Stimulated activated CD8-positive, alpha-beta memory T cell treated with anti-CD3 and anti-CD28 coated beads, Interleukin-7, amount 100 ng/mL, for 1 hour (primary cell): ENCODE data around the gene ZCCHC8.
A peak's percentile ranks its signal among the peaks of the same experiment; 100 is the strongest.
"Not testable (repeated sequence)": the region's sequence is repeated elsewhere in the genome, so short reads cannot be mapped to it uniquely, and the experiment has no call there.

ENCODE experiments used
- DNase-seq, 2 donors: peaks; one replicate each; pipeline ENCODE4 v3.0.0-alpha.2; 2020; ENCODE audit warnings: low read depth in 2 of 2

ZCCHC8 gene

GRCh38 chr12:122500685-122501488, at the start of gene ZCCHC8:
Gene ZCCHC8, minus strand, starts transcription at chr12:122500932. Its CDS starts 92 bp downstream, at chr12:122500840.
- peak; percentile 91 to 94 for DNase-seq

GRCh38 chr12:122547330-122547729, 46.6 kb upstream of the ZCCHC8 start:
- DNase-seq, result no peak

DNA sequence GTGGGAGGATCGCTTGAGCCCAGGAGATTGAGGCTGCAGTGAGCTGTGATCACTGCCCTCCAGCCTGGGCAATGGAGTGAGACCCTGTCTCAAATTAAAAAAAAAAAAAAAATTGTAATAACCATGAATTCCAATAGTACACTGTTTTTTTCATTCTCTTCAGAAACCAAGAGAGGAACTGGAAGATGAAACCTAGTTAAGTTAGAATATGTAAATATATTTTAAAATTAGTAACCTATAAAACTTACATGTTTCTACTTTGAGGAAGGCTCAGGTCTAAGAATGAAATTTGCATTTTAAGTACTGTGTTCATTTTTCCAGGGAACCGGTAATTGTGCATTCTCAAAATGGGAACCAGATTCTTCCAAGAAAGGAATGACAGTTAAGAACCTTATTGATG, 45.1 kb upstream of the ZCCHC8 start:
- DNase-seq, result no peak

- DNase-seq, result no peak
Observed at GRCh38 chr12:122544537-122544936, 43.8 kb upstream of the ZCCHC8 start.

GRCh38 chr12:122538496-122538895, 37.8 kb upstream of the ZCCHC8 start:
- DNase-seq, result no peak

DNA sequence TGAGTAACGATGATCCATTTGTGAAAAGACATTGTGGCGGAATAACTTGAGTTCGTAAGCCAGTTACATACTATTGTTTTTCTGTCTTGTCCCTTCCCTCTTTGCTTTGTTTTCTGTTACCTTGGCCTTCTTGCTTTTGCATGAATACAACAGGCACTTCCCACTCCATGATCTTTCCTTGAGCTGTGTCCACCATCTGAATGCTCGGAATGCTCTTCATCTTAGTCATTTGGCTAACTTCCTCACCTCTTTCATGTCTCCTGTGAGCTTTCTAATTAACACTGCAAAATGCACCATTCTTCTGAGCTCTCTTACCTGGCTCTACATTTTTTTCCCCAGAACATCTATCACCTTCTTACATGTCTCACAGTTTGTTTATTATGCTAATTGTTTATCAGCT, 36.3 kb upstream of the ZCCHC8 start:
- no peak for DNase-seq

DNA sequence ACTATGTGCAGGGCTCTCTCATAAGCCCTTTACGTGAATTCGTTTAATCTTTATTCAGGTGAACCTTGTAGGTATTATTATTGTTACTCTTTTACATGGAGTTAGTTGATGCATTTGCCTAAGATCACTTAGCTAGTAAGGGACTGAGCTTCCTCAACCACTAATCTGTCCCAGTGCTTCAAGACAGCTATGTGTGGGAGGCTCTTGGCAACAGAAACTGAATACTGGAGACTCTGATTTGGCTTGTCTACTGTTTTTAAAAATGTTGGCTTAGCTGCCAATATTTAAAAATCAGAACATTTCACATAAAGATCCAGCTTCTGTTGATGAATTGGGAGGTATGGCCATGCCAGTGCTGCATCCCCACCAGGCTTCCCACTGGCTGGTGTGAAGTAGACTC, 33.1 kb upstream of the ZCCHC8 start:
- DNase-seq, result no peak

GRCh38 chr12:122528992-122529391, 28.3 kb upstream of the ZCCHC8 start:
- DNase-seq, result no peak

DNA sequence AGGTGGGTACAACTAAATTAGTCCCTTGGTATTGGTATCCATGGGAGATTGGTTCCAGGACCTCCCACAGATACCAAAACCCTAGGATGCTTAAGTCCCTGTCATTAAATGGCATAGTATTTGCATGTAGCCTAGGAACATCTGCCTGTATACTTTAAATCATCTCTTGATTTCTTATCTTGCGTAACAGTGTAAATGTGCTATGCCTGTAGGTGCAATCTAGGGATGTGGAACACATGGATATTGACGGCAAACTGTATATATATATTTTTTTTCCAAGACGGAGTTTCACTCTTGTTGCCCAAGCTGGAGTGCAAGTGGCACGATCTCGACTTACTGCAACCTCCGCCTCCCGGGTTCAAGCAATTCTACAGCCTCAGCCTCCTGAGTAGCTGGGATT, 27.9 kb upstream of the ZCCHC8 start:
- no peak for DNase-seq

DNA sequence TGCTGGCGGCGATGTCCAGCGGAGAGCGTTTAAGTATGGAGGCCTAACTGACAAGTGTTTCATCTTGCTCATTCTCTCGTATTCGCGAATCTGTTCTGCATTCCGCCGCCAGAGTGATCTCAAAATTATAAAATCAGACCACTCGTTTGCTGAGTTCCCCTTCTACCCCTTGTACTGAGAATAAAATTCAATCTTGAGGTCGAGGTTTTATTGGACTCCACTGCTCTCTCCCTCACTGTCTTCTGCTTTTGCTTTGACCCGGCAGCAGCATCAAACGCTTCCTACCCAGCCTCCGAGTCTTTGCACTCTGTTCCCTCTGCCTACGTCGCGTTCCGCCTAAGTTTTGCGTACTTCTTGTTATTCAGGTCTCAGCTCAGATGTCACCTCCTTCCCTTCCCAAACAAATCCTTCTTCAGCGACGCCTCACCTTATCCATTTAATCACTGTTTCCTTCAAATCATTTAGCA, 26.8 kb upstream of the ZCCHC8 start:
- DNase-seq, result no peak

DNA sequence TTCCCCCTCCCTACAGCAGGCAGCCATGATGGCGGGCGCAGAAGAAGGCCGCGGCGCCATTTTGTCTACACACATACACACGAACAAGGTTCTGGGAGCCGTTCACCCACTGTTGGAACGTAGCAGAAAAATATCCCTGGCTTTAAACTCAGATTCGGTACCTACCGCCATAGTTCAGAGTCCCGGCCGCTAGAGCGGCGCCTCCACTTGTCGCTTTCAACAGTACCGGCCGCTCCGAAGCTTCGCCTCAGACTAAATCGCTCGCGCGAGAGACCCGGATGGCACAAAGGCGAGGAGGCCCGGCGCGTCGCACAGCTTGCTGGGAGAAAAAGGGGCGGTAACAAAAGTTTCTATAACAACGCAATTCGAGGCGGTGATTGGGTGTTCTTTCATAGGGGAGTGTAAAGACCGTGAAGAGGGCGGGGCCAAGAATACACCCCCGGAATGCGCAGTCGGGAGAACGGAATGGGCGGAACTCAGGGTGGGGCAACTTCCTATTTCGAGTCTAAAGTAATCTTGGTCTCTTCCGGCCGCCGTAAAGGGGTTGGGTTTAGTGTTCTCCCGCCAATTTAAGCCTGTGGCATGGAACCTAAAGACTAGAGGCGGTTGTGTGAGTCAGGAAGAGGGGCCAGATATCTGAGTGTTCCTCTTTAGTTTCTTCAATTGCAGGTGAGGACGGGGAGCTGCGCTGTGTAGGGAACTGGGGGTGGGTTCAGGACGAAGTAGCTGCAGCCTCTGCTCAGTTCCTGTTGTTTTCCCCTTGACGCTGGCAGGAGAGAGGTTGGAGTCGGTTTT, 26.1 kb upstream of the ZCCHC8 start, which contains the start of the genes KNTC1 and RSRC2:
Gene KNTC1, plus strand, starts transcription at position 567 of the 795 bp plus-strand sequence. CDS start 2,815 bp downstream, outside the sequence.
Gene RSRC2, minus strand, starts transcription at position 254 of the 795 bp plus-strand sequence. Its CDS starts 83 bp downstream, at position 171.
- DNase-seq, result peak; percentile 92 to 96

DNA sequence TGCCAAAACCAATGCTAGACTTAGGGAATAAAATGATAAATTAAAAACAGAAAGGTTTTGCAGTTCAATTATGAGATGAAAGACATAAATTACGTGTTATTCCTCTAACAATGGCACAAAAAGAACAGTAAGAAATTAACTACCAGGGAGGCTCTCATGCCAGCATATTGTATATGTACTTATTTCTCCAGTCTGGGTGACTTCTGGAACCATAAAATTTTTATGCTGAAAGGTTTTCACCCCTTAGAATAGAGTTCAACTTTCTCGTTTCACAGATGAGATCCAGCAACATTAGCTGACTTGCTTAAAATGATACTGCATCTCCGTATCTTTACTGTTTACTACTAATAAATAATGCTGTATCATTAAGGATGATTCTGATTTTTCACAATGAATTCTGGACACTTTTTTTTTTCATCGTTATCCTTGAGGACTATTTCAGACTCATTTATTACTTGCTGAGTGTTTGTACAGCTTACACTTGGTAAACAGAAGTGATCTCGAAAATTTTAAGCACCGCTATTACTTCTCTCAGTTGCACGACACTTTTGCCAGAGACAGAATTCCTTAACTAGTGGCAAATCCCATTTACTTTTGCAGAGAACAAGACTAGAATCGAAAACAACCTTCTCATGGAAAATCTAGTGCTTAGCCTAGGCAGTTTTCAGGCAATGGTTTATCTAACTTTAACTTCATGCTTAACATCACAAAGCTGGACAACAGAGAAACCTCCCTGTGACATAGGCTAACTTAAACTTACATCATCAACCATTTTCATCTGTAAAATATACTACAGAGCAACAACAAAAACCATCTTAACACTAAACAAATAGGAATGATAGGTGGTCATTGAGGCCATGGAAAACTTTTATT, 23.4 kb upstream of the ZCCHC8 start:
- no peak for DNase-seq

DNA sequence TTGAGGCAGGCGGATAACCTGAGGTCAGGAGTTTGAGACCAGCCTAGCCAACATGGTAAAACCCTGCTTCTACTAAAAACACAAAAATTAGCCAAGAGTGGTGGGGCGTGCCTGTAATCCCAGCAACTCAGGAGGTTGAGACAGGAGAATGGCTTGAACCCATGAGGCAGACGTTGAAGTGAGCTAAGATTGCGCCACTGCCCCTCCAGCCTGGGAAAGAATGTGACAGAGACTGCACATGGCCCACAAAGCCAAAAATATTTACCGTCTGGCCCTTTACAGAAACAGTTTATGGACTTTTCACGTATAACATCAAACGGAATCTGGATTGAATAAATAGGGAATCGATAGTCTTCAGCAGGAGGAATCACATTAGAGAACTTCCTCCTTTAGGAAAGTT, 22.5 kb upstream of the ZCCHC8 start:
- DNase-seq, result no peak

DNA sequence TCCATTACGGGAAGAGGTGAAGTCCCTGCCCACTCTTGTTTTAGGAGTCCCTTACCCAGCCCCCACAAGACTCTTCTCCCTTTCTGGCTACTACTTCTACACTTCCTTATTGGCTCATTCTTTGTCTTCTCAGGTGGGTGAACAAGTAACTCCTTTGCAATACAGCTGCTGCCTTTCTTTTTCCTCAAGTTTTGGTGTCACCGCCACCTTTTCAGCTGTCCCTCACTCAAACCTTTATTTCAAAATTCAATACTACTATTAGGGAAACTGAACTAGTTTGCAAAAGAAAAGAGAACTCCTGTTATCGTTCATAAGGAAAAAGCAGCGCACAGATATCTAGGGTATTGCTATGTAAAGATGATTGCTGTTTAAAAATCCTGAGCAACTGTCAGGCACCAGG, 19.9 kb upstream of the ZCCHC8 start:
- DNase-seq, result no peak

DNA sequence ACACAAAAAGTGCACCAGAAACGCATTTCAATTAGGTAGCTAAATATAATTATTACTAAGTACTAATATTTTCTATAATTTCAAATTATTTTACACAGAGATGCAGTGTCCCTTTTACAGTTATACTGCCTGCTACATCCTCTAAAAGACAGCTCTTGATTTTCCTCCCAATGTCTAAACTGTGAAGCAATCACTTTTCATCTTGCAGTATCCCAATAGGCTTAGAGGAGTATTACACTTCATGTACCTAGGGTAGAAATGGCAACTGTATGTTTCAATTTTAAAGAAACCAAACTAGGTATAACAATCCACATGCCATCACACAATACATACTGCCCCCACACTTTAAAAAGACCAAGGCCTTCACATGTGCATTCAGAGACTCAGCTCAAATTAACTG, 18.7 kb upstream of the ZCCHC8 start:
- DNase-seq, result no peak

DNA sequence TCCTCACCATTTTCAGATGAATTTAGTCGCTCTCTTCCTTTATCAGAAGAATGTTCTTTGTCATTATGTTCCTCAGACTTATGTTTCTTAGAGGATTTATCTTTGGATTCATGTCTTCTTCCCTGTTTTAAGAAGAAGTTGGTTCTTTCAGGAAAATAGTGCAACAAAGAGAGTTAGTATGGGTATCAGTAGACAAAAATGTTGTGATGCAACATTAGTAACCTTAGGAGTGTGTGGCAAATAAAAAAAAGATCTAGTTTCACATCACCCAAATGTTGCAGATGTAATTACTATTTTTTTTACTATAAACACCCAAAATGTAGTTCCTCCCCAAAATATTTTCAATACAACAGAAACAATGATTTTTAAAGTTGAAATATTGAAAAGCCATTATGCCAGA, 18.2 kb upstream of the ZCCHC8 start:
- DNase-seq, result no peak

- no peak for DNase-seq
Observed at GRCh38 chr12:122517877-122518276, 17.1 kb upstream of the ZCCHC8 start.

- no peak for DNase-seq
Observed at GRCh38 chr12:122516544-122517361, 16.0 kb upstream of the ZCCHC8 start.

GRCh38 chr12:122515275-122515674, 14.5 kb upstream of the ZCCHC8 start:
- no peak for DNase-seq

DNA sequence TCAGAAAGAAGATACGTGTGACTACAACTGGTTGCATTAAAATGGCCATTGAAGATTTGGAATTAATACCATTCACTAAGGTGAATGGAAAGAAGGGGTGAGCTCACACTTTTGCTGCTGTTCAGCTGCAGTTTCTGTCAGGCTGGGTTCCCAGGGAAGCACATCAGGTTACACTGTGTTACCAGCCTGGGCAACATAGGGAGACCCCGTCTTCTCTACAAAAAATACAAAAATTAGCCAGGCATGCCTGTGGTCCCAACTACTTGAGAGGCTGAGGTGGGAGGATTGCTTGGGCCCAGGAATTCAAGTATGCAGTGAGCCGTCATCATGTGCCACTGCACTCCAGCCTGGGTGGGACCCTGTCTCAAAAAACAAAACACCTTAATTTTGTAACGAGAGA, 12.9 kb upstream of the ZCCHC8 start:
- no peak for DNase-seq

DNA sequence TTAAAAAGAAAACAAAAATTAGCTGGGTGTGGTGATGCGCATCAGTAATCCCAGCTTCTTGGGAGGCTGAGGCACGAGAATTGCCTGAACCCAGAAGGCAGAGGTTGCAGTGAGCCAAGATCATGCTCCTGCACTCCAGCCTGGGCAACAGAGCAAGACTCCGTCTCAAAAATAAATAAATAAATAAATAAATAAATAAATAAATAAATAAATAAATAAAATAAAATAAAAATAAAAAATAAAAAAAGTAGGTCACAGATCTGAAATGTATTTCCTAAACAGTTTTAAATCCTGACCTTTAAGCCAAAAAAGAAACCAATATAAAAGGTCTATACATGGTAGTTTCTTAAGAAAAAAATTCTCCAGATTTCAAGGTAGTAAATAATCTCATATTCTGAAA, 12.3 kb upstream of the ZCCHC8 start:
- DNase-seq, result not testable (repeated sequence)
